GM19324 (cell line): ENCODE measurements around the gene PEF1.

Experiments used
- ATAC-seq: cut with Tn5 transposase; IDR thresholded peaks from one replicate; pipeline ENCODE4 v1.9.1; 2021; ENCODE audit warnings: mild to moderate bottlenecking, moderate library complexity; ENCODE audit not compliant: unreplicated experiment, low FRiP score

PEF1 gene

GRCh38 chr1:31644560-31645273, at the start of gene PEF1:
Gene PEF1 (minus strand): TSS chr1:31644876. CDS start chr1:31644864, 12 bp downstream.
- peak; percentile 91 for ATAC-seq

GRCh38 chr1:31693231-31693630, 48.6 kb upstream of the PEF1 start:
- no peak for ATAC-seq

- ATAC-seq, result no peak
Measured at GRCh38 chr1:31691951-31692350, 47.3 kb upstream of the PEF1 start.

- no peak for ATAC-seq
Measured at GRCh38 chr1:31691446-31691845, 46.8 kb upstream of the PEF1 start.

GRCh38 chr1:31690921-31691320, 46.2 kb upstream of the PEF1 start:
- ATAC-seq, result no peak

GRCh38 chr1:31689854-31690253, 45.2 kb upstream of the PEF1 start:
- ATAC-seq, result no peak

- ATAC-seq, result no peak
Measured at GRCh38 chr1:31689379-31689778, 44.7 kb upstream of the PEF1 start.

GRCh38 chr1:31688233-31688918, 43.7 kb upstream of the PEF1 start:
- no peak for ATAC-seq

- no peak for ATAC-seq
Measured at GRCh38 chr1:31687601-31688000, 42.9 kb upstream of the PEF1 start.

GRCh38 chr1:31685795-31686194, 41.1 kb upstream of the PEF1 start:
- ATAC-seq, result no peak

- ATAC-seq, result no peak
Measured at GRCh38 chr1:31683997-31684396, 39.3 kb upstream of the PEF1 start.

GRCh38 chr1:31681415-31681814, 36.7 kb upstream of the PEF1 start:
- ATAC-seq, result no peak

GRCh38 chr1:31679676-31680230, 35.1 kb upstream of the PEF1 start:
- ATAC-seq, result no peak

GRCh38 chr1:31679091-31679490, 34.4 kb upstream of the PEF1 start:
- ATAC-seq, result no peak

- no peak for ATAC-seq
Measured at GRCh38 chr1:31678681-31679080, 34.0 kb upstream of the PEF1 start.

GRCh38 chr1:31677949-31678348, 33.3 kb upstream of the PEF1 start:
- no peak for ATAC-seq

- no peak for ATAC-seq
Measured at GRCh38 chr1:31677401-31677800, 32.7 kb upstream of the PEF1 start.

GRCh38 chr1:31675756-31676155, 31.1 kb upstream of the PEF1 start:
- ATAC-seq, result no peak

- ATAC-seq, result no peak
Measured at GRCh38 chr1:31675161-31675560, 30.5 kb upstream of the PEF1 start.

GRCh38 chr1:31674626-31675025, 29.9 kb upstream of the PEF1 start:
- no peak for ATAC-seq

GRCh38 chr1:31673433-31673832, 28.8 kb upstream of the PEF1 start:
- no peak for ATAC-seq

GRCh38 chr1:31672986-31673385, 28.3 kb upstream of the PEF1 start:
- ATAC-seq, result no peak
